Measurements from ENCODE around the gene WNT7B.

WNT7B gene

DNA sequence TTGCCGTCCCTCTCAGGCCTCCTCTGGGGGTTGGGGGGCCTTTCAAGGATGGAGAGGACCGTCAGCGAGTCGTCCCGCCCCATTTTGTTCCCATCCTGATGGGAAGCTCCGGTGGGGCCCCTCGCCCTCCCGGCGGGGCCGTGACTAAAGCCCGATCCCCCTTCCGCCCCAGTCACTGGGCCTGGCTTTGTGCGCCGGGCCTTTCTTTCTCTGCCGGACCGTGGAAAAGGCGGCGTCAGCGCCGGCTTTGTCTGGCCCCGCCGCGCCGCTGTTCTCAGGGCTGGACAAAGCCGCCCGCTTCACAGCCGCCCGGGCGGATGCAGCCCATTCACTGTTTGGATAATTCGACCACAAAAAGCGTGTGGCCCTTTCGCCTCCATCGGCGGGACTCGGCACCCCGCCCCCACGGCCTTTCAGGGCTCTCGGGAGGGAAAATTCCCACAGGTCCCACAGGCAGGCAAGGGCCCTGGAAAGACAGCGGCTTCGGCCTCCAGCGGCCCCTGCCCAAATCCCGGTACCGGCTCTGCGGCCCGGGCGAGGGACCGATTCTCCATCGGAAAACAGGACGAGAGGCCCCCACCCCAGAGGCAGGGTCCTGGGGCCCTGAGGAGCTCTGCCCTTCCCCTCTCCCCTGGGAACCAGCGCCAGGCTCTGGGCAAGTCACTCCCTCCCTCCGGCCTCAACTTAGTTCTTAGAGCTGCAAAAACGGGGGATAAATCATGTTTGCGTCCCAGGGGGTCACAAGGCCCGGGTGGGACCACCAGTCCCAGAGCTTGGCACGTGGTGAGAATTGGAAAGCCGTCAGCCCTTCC is 87.2 kb downstream of the WNT7B start:
- H3K4me3 ChIP-seq: no peak overlapping the region
- DNase-seq (ENCODE audit: low read depth, low spot score): no peak
- no peak overlapping the region for H3K27ac ChIP-seq
- H3K36me3 ChIP-seq (ENCODE audit: insufficient read depth, low read length): no peaks in the 10 kb centered on the region
- TF ChIP-seq FOXP2 (optimal IDR thresholded peaks at IDR 0.05; ENCODE audit: control extremely low read depth, extremely low read length, insufficient read depth) (no peak), EZH2 (IDR thresholded peaks at IDR 0.05) (peak; percentile 49)
- no peak overlapping the region for H3K9ac ChIP-seq (ENCODE audit: insufficient read length)
- H3K9me3 ChIP-seq (ENCODE audit: low read depth, low read length): no peaks in the 10 kb centered on the region

GRCh38 chr22:45889093-45889538 is 87.8 kb downstream of the WNT7B start:
- Histone ChIP-seq H3K27ac (no peak overlapping the region), H3K36me3 (ENCODE audit: insufficient read depth, low read length) (no peaks in the 10 kb centered on the region), H3K9ac (ENCODE audit: insufficient read length) (no peak overlapping the region), H3K9me3 (ENCODE audit: low read depth, low read length) (no peaks in the 10 kb centered on the region), H3K4me3 (no peak overlapping the region)
- TF ChIP-seq FOXP2 (optimal IDR thresholded peaks at IDR 0.05; ENCODE audit: control extremely low read depth, extremely low read length, insufficient read depth) (no peak), EZH2 (IDR thresholded peaks at IDR 0.05) (no peak), POLR2AphosphoS5 (IDR thresholded peaks at IDR 0.05; ENCODE audit: borderline replicate concordance, low read depth, low read length) (no peak)
- no peak for DNase-seq (ENCODE audit: low read depth, low spot score)

- Histone ChIP-seq H3K4me3 (no peak overlapping the region), H3K36me3 (ENCODE audit: insufficient read depth, low read length) (no peaks in the 10 kb centered on the region), H3K9me3 (ENCODE audit: low read depth, low read length) (no peaks in the 10 kb centered on the region), H3K9ac (ENCODE audit: insufficient read length) (no peak overlapping the region), H3K27ac (no peak overlapping the region)
- DNase-seq (ENCODE audit: low read depth, low spot score): no peak
- no peak for TF ChIP-seq FOXP2 (optimal IDR thresholded peaks at IDR 0.05; ENCODE audit: control extremely low read depth, extremely low read length, insufficient read depth)
- TF ChIP-seq EZH2 (IDR thresholded peaks at IDR 0.05): no peak
- no peak for TF ChIP-seq POLR2AphosphoS5 (IDR thresholded peaks at IDR 0.05; ENCODE audit: borderline replicate concordance, low read depth, low read length)
Observed at GRCh38 chr22:45888221-45889092, 88.5 kb downstream of the WNT7B start.

GRCh38 chr22:45887202-45888131 is 89.5 kb downstream of the WNT7B start:
- Histone ChIP-seq H3K9ac (ENCODE audit: insufficient read length) (no peak overlapping the region), H3K4me3 (no peak overlapping the region), H3K36me3 (ENCODE audit: insufficient read depth, low read length) (no peaks in the 10 kb centered on the region), H3K9me3 (ENCODE audit: low read depth, low read length) (no peaks in the 10 kb centered on the region), H3K27ac (no peak overlapping the region)
- TF ChIP-seq FOXP2 (optimal IDR thresholded peaks at IDR 0.05; ENCODE audit: control extremely low read depth, extremely low read length, insufficient read depth) (no peak), EZH2 (IDR thresholded peaks at IDR 0.05) (no peak), POLR2AphosphoS5 (IDR thresholded peaks at IDR 0.05; ENCODE audit: borderline replicate concordance, low read depth, low read length) (no peak)
- DNase-seq (ENCODE audit: low read depth, low spot score): no peak

- no peak overlapping the region for H3K4me3 ChIP-seq
- H3K27ac ChIP-seq: no peak overlapping the region
- H3K9me3 ChIP-seq (ENCODE audit: low read depth, low read length): no peaks in the 10 kb centered on the region
- TF ChIP-seq FOXP2 (optimal IDR thresholded peaks at IDR 0.05; ENCODE audit: control extremely low read depth, extremely low read length, insufficient read depth): no peak
- no peak for TF ChIP-seq EZH2 (IDR thresholded peaks at IDR 0.05)
- no peak for TF ChIP-seq POLR2AphosphoS5 (IDR thresholded peaks at IDR 0.05; ENCODE audit: borderline replicate concordance, low read depth, low read length)
- no peak overlapping the region for H3K9ac ChIP-seq (ENCODE audit: insufficient read length)
- DNase-seq (ENCODE audit: low read depth, low spot score): no peak
- no peaks in the 10 kb centered on the region for H3K36me3 ChIP-seq (ENCODE audit: insufficient read depth, low read length)
Observed at GRCh38 chr22:45886540-45886939, 90.4 kb downstream of the WNT7B start.

DNA sequence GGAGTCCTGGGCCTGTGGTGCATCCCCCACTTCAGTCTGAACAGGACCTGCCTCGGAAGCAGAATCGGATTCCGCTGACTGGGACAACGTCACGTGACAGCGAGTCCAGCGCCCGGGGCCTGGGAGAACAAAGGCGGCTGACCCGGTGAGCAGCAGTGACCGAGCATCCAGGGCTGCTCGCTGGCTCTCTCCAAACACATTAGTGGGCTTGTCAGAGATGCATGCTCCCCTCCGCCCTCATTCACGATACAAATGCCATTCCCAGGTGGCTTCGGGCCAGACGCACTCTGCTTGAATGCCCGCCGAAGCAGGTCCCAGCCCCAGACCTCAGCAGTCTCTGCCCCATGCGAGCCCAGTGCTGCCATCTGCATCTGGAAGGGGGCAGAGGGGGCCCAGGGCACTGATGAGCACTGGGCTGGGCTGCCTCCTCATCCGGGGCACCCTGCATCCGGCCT is 91.0 kb downstream of the WNT7B start:
- Histone ChIP-seq H3K9me3 (ENCODE audit: low read depth, low read length) (no peaks in the 10 kb centered on the region), H3K27ac (no peak overlapping the region), H3K9ac (ENCODE audit: insufficient read length) (no peak overlapping the region), H3K36me3 (ENCODE audit: insufficient read depth, low read length) (no peaks in the 10 kb centered on the region), H3K4me3 (no peak overlapping the region)
- no peak for DNase-seq (ENCODE audit: low read depth, low spot score)
- TF ChIP-seq POLR2AphosphoS5 (IDR thresholded peaks at IDR 0.05; ENCODE audit: borderline replicate concordance, low read depth, low read length) (no peak), EZH2 (IDR thresholded peaks at IDR 0.05) (no peak)

DNA sequence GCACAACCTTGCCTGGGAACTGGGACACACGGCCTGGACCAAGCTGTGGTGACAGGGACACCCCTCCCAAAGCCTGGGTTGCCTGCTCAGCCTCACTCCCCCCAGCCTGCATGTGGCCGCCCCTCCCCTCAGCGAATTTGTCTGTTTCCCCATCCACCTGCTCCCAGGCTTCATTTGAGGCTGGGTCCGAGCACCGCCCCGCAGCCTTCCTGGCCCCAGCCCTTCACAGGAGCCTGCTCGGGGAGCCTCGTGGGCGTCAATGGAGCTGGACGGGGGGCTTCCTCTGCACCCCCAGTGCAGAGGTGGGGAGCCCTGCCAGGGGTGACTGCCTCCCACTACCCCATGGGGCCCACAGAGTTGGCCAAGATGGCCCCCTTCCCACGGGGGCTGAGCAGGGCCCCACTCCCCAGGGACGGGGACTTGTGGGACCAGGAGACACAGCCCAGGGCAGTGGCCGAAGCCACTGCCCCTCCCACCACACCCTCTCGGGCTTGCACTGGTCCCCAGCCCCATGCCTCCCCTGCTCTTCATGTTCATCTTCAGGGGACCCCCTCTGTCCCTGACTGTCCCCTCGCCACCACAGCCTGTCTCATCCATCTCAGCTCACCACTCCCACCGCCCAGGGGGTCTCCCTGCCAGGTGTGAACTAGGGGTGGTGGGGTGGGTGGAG is 91.7 kb downstream of the WNT7B start:
- Histone ChIP-seq H3K9me3 (ENCODE audit: low read depth, low read length) (no peaks in the 10 kb centered on the region), H3K9ac (ENCODE audit: insufficient read length) (no peak overlapping the region), H3K36me3 (ENCODE audit: insufficient read depth, low read length) (no peaks in the 10 kb centered on the region), H3K27ac (no peak overlapping the region), H3K4me3 (no peak overlapping the region)
- no peak for DNase-seq (ENCODE audit: low read depth, low spot score)
- TF ChIP-seq EZH2 (IDR thresholded peaks at IDR 0.05) (no peak), FOXP2 (optimal IDR thresholded peaks at IDR 0.05; ENCODE audit: control extremely low read depth, extremely low read length, insufficient read depth) (no peak), POLR2AphosphoS5 (IDR thresholded peaks at IDR 0.05; ENCODE audit: borderline replicate concordance, low read depth, low read length) (no peak)
